Thymus (tissue), 11 donors: ENCODE measurements around the gene ATP2A3. TPM values are rescaled to one million over a fixed set of nuclear protein-coding genes. Genes with fewer than 3 reads are reported as not detected.
A peak's percentile ranks its signal among the peaks of the same experiment; 100 is the strongest.

Experiments
- DNase-seq, 9 donors: peaks; one replicate each; pipeline ENCODE4 v3.0.0-alpha.2; 2013; ENCODE audit warnings: low spot score in 9 of 9, low read depth in 6 of 9, missing footprints in 1 of 9
- H3K27ac ChIP-seq, 2 donors: one replicate each; pipeline ENCODE4 v1.5.1; 2013; ENCODE audit warnings: control low read depth in 1 of 2, low read depth in 1 of 2, low read length in 1 of 2, mild to moderate bottlenecking in 1 of 2, moderate library complexity in 1 of 2
- H3K27me3 ChIP-seq, 2 donors: one replicate each; pipeline ENCODE4 v1.5.1; 2013; ENCODE audit warnings: low read length in 1 of 2; ENCODE audit not compliant: control insufficient read depth in 2 of 2, insufficient read depth in 1 of 2
- H3K36me3 ChIP-seq, 2 donors: one replicate each; pipeline ENCODE4 v1.5.1; 2013; ENCODE audit warnings: low read length in 1 of 2, mild to moderate bottlenecking in 1 of 2, moderate library complexity in 1 of 2; ENCODE audit not compliant: control insufficient read depth in 2 of 2, insufficient read depth in 2 of 2
- H3K4me1 ChIP-seq, 2 donors: one replicate each; pipeline ENCODE4 v1.5.1; 2013; ENCODE audit warnings: low read length in 2 of 2; ENCODE audit not compliant: control insufficient read depth in 2 of 2, insufficient read depth in 2 of 2
- H3K4me3 ChIP-seq, 2 donors: one replicate each; pipeline ENCODE4 v1.5.1; 2013; ENCODE audit warnings: low read length in 2 of 2, control low read depth in 1 of 2, mild to moderate bottlenecking in 1 of 2
- H3K9me3 ChIP-seq, 2 donors: one replicate each; pipeline ENCODE4 v1.5.1; 2013; ENCODE audit warnings: low read length in 1 of 2, mild to moderate bottlenecking in 1 of 2; ENCODE audit not compliant: control insufficient read depth in 2 of 2, insufficient read depth in 1 of 2
- WGBS: extraction: QIAGEN DNeasy Blood & Tissue Kit; methylation state at CpG from one replicate; pipeline ENCODE4 v1.1.7; 2013; 5-methylcytosine and 5-hydroxymethylcytosine counted together
- polyA plus RNA-seq: library from polyadenylated mRNA; stranded (reverse); fragments of 200-250 nt; gene quantifications from one replicate; pipeline ENCODE4 v1.2.3, GENCODE V29; 2013
- total RNA-seq: library from RNA; stranded (reverse); fragments of 120-200 nt; gene quantifications from one replicate; pipeline ENCODE4 v1.2.4, GENCODE V29; 2013
- donor health status: healthy.

ATP2A3 gene
- total and polyA plus RNA-seq, 2 donors, result 52.9 to 116 TPM

- WGBS, result 57% methylated on average over 10 of the region's 10 CpGs
- no peaks in the 10 kb centered on the region for H3K27me3 ChIP-seq
- H3K36me3 ChIP-seq, result peaks cover 81 to 82% of the 10 kb centered on the region in 2 donors
- no peak overlapping the region for H3K4me3 ChIP-seq
- no peaks in the 10 kb centered on the region for H3K9me3 ChIP-seq
- no peak overlapping the region for H3K27ac ChIP-seq
- H3K4me1 ChIP-seq, result no peaks in the 10 kb centered on the region
- DNase-seq, result peak in 4 of 9 donors; percentile 24 to 71 (median 54)
Measured at GRCh38 chr17:3935140-3935542, 29.1 kb downstream of the ATP2A3 start.

DNA sequence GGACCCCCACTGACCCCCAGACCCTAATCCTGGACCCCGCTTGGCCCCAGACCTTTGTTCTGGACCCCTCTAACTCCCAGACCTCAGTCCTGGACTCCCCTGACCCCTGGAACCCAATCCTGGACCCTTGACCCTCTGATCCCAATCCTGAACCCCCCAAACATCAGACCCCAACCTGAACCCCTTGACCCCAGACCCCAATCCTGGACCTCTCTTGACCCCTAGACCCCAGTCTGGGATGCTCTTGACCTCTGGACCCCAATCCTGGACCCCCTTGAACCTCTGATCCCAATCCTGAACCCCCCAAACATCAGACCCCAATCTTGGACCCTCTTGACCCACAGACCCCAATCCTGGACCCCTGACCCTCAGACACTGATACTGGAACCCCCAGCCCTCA is 34.5 kb downstream of the ATP2A3 start:
- H3K36me3 ChIP-seq, result peaks cover 84 to 89% of the 10 kb centered on the region in 2 donors
- DNase-seq, result no peak
- no peak overlapping the region for H3K4me3 ChIP-seq
- H3K27ac ChIP-seq, result no peak overlapping the region
- H3K4me1 ChIP-seq, result no peaks in the 10 kb centered on the region
- no peaks in the 10 kb centered on the region for H3K27me3 ChIP-seq
- 96% methylated on average over 1 of the region's 1 CpG for WGBS
- peaks cover 0 to 3% of the 10 kb centered on the region in 2 donors for H3K9me3 ChIP-seq

- no peak for DNase-seq
- WGBS, result 97% methylated on average over 12 of the region's 12 CpGs
- Histone ChIP-seq H3K4me3 (no peak overlapping the region), H3K36me3 (peaks cover 84 to 89% of the 10 kb centered on the region in 2 donors), H3K27ac (no peak overlapping the region), H3K27me3 (no peaks in the 10 kb centered on the region), H3K9me3 (peaks cover 0 to 3% of the 10 kb centered on the region in 2 donors), H3K4me1 (no peaks in the 10 kb centered on the region)
Measured at GRCh38 chr17:3929181-3929580, 35.1 kb downstream of the ATP2A3 start.

GRCh38 chr17:3928406-3928805 is 35.8 kb downstream of the ATP2A3 start:
- H3K4me3 ChIP-seq, result no peak overlapping the region
- H3K9me3 ChIP-seq, result peaks cover 0 to 3% of the 10 kb centered on the region in 2 donors
- H3K27me3 ChIP-seq, result no peaks in the 10 kb centered on the region
- WGBS, result 97% methylated on average over 16 of the region's 16 CpGs
- H3K36me3 ChIP-seq, result peaks cover 84 to 89% of the 10 kb centered on the region in 2 donors
- no peaks in the 10 kb centered on the region for H3K4me1 ChIP-seq
- H3K27ac ChIP-seq, result no peak overlapping the region
- DNase-seq, result no peak

DNA sequence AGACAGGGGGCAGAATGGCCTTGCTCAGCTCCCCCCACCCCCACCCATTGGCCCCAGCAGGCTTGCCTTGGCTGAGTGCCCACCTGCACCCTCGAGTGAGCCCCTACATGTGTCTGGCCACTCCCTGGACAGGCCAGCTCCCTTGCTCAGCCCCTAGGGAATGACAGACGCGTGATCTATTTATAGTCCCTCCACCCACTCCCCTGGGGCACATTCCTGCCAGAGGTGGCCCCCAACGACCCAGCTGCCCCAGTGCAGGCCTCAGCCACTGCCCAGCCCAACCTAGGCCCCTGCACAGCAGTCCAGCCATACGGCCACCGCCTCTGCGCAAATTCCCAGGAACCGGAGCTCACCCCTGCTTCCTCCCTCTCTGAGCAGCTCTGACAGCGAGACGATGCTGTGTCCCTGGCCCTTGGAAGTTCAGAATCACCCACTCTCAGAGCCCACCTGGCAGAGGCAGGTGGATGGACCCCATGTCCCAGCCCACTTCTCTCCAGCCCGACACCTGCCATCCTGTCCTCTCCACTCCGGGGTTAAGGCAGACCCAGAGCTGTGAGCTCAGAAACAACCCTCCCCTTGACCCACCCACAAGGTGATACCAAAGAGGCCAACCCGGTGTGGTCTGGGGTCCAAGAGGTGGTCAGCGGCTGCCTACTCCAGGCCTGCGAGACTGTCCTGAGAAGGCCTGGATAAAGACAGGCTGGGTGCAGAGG is 36.5 kb downstream of the ATP2A3 start:
- H3K27ac ChIP-seq, result no peak overlapping the region
- peaks cover 0 to 3% of the 10 kb centered on the region in 2 donors for H3K9me3 ChIP-seq
- DNase-seq, result no peak
- WGBS, result 96% methylated on average over 15 of the region's 15 CpGs
- H3K4me1 ChIP-seq, result peaks cover 0 to 3% of the 10 kb centered on the region in 2 donors
- H3K4me3 ChIP-seq, result no peak overlapping the region
- H3K27me3 ChIP-seq, result no peaks in the 10 kb centered on the region
- H3K36me3 ChIP-seq, result peaks cover 81 to 85% of the 10 kb centered on the region in 2 donors

GRCh38 chr17:3926860-3927627 is 37.2 kb downstream of the ATP2A3 start:
- no peak overlapping the region for H3K27ac ChIP-seq
- no peaks in the 10 kb centered on the region for H3K27me3 ChIP-seq
- peaks cover 0 to 4% of the 10 kb centered on the region in 2 donors for H3K4me1 ChIP-seq
- H3K9me3 ChIP-seq, result peaks cover 0 to 3% of the 10 kb centered on the region in 2 donors
- no peak overlapping the region for H3K4me3 ChIP-seq
- peaks cover 74 to 78% of the 10 kb centered on the region in 2 donors for H3K36me3 ChIP-seq
- WGBS, result 97% methylated on average over 16 of the region's 16 CpGs
- no peak for DNase-seq

GRCh38 chr17:3925684-3926485 is 38.4 kb downstream of the ATP2A3 start:
- no peaks in the 10 kb centered on the region for H3K27me3 ChIP-seq

GRCh38 chr17:3924512-3925350 is 39.5 kb downstream of the ATP2A3 start:
- no peak overlapping the region for H3K4me3 ChIP-seq
- H3K27ac ChIP-seq, result no peak overlapping the region

More at GRCh38 chr17:3925684-3926485, 38.4 kb downstream of the ATP2A3 start:
- H3K36me3 ChIP-seq, result peaks cover 69 to 70% of the 10 kb centered on the region in 2 donors
- H3K4me1 ChIP-seq, result peaks cover 0 to 4% of the 10 kb centered on the region in 2 donors
- no peak overlapping the region for H3K4me3 ChIP-seq
- peaks cover 0 to 3% of the 10 kb centered on the region in 2 donors for H3K9me3 ChIP-seq
- no peak for DNase-seq
- WGBS, result 96% methylated on average over 17 of the region's 17 CpGs
- no peak overlapping the region for H3K27ac ChIP-seq

More at GRCh38 chr17:3924512-3925350, 39.5 kb downstream of the ATP2A3 start:
- no peaks in the 10 kb centered on the region for H3K27me3 ChIP-seq
- WGBS, result 97% methylated on average over 40 of the region's 40 CpGs
- H3K4me1 ChIP-seq, result peaks cover 0 to 4% of the 10 kb centered on the region in 2 donors
- peaks cover 0 to 3% of the 10 kb centered on the region in 2 donors for H3K9me3 ChIP-seq
- DNase-seq, result no peak
- peaks cover 58 to 59% of the 10 kb centered on the region in 2 donors for H3K36me3 ChIP-seq
